Astrocyte (in vitro differentiated cells and primary cell): ENCODE results near the gene SYT8.

Source experiments
- EZH2 ChIP-seq: IDR thresholded peaks from 2 replicates; pipeline ENCODE4 v1.6.1; 2012; ENCODE audit warnings: mild to moderate bottlenecking, low read length, inconsistent platforms; ENCODE audit not compliant: insufficient read depth
- TF ChIP-seq, protein P1 (sequence below): IDR thresholded peaks from 2 replicates; pipeline ENCODE4 v1.5.1; 2011; ENCODE audit warnings: low read depth, mild to moderate bottlenecking, inconsistent platforms, low read length, moderate library complexity; ENCODE audit not compliant: insufficient read depth

DNA sequence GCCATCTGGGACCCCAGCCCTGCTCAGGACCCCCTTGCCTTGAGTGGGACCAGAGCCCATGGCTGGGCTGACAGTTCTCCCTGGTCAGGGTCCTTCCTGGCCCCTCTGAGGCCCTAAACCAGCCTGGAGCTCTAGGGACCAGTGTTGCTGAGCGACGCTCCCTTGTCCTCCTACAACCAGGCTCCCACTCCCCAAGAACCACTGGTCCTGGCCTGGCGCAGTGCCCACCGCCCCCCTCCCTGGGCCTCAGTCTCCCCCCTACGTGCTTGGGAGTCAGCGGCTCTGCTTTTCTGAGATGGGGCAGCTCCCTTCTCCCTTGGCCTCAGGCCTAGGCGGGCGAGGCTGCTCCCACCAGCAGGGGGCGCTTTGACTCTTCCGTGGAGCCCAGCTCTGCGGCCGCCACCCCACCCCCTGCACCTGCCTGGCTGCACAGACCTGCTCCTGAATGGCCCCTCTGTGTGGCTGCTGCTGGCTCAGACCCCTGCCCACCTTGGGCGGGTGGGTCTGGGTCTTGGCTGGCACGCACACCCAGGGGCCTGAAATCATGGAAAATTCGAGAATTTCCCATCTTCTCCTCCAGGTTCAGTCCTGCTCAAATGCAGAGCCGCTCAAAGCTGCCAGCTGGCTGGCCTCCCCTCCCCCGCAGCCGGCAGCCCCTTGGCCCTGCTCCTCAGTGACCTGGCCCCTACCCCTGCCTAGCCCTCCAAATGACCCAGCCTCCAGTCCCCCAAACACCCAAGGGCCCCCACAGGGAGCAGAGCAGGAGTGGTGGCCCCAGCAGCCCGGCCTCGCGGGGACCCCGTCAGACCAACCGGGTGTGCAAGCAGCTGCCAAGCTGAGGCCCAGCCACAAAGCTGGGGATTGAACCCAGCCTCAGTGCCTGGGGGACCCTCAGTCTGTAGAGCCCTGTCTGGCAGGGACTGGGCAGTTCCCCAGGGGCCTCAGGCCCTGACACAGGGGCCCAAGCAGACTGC is 47.8 kb downstream of the SYT8 start:
- TF ChIP-seq, protein P1, sequence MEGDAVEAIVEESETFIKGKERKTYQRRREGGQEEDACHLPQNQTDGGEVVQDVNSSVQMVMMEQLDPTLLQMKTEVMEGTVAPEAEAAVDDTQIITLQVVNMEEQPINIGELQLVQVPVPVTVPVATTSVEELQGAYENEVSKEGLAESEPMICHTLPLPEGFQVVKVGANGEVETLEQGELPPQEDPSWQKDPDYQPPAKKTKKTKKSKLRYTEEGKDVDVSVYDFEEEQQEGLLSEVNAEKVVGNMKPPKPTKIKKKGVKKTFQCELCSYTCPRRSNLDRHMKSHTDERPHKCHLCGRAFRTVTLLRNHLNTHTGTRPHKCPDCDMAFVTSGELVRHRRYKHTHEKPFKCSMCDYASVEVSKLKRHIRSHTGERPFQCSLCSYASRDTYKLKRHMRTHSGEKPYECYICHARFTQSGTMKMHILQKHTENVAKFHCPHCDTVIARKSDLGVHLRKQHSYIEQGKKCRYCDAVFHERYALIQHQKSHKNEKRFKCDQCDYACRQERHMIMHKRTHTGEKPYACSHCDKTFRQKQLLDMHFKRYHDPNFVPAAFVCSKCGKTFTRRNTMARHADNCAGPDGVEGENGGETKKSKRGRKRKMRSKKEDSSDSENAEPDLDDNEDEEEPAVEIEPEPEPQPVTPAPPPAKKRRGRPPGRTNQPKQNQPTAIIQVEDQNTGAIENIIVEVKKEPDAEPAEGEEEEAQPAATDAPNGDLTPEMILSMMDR: peak; percentile 57
- no peak for TF ChIP-seq EZH2
